Left kidney (tissue), 2 donors: ENCODE data around the gene FAM83F. TPM values are rescaled to one million over a fixed set of nuclear protein-coding genes. Genes with fewer than 3 reads are reported as not detected.

Experiments used
- DNase-seq: peaks from one replicate; pipeline ENCODE4 v3.0.0-alpha.2; 2013
- polyA plus RNA-seq: library from polyadenylated mRNA; unstranded; fragments of 120-200 nt; gene quantifications from one replicate; pipeline ENCODE4 v1.2.1, GENCODE V29; 2013; ENCODE audit not compliant: insufficient read length

Gene FAM83F
- polyA plus RNA-seq, 1 donor, result 2.5 TPM

- DNase-seq, result no peak
Observed at GRCh38 chr22:40055143-40055883, 60.6 kb downstream of the FAM83F start.

- no peak for DNase-seq
Observed at GRCh38 chr22:40056154-40056553, 61.4 kb downstream of the FAM83F start.

DNA sequence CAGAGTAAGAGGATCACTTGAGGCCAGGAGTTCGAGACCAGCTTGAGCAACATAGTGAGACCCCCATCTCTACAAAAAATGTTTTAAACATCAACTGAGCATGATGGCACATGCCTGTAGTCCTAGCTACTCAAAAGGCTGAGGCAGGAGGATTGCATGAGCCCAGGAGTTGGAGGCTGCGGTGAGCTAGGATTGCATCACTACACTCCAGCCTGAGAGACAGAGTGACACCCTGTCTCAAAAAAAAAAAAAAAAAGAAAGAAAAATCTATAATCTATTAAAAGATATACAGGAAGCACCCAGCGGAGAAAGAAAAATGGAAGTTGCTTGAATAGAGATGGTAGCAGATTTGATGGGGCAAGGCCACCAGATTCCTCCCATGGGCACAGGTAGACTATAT lies 61.8 kb downstream of the FAM83F start:
- DNase-seq, result no peak

- no peak for DNase-seq
Observed at GRCh38 chr22:40057652-40058051, 62.9 kb downstream of the FAM83F start.

GRCh38 chr22:40058265-40058664 lies 63.5 kb downstream of the FAM83F start:
- DNase-seq, result no peak

GRCh38 chr22:40065981-40066380 lies 71.2 kb downstream of the FAM83F start:
- DNase-seq, result no peak

DNA sequence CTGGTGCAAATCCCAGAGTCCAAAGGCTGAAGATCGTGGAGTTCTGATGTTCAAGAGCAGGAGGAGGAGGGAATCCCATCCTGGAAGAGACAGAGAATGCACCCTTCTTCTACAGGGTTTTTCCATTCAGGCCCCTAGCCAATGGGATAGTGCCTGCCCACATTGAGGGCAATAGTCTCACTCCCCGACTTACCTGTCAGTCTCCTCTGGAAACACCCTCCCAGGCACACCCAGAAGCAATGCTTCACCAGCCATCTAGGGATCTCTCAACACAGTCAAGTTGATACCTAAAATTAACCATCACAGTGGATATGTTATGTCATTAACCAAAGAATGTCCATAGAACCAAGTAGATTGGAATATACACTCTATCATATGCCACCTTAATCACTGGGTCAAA lies 72.9 kb downstream of the FAM83F start:
- no peak for DNase-seq

GRCh38 chr22:40070701-40071100 lies 75.9 kb downstream of the FAM83F start:
- no peak for DNase-seq

DNA sequence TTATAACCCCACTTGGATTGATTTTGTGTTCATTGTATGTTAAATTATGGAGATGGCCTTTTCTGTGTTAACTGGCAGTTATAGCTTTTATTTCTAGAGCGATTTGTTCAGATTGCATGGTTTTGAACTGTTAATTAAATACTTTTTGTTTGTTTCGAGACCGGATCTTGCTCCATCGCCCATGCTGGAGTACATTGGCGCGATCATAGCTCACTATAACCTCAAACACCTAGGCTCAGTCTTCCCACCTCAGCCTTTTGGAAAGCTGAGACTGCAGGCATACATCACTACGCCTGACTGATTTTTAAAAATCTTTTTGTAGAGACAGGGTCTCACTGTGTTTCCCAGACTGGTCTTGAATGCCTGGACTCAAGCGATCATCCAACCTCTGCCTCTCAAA lies 77.0 kb downstream of the FAM83F start:
- DNase-seq, result no peak

GRCh38 chr22:40076702-40077645 lies 82.2 kb downstream of the FAM83F start:
- no peak for DNase-seq

DNA sequence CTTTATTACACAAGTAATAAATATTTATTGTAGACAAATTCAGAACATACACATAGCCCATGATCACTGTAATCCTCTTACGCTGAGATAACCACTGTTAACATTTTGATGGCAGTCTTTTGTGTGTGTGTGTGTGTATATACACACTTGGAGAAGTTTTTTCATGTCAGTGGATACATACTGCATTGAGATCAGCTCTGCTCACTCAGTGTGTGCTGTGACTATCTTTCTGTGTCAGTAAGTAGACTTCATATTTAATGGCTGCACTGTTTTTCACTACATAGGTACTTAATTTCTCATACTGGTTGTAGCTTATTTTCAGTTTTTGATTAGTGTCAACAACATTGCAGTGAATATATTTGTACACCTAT lies 82.9 kb downstream of the FAM83F start:
- no peak for DNase-seq

DNA sequence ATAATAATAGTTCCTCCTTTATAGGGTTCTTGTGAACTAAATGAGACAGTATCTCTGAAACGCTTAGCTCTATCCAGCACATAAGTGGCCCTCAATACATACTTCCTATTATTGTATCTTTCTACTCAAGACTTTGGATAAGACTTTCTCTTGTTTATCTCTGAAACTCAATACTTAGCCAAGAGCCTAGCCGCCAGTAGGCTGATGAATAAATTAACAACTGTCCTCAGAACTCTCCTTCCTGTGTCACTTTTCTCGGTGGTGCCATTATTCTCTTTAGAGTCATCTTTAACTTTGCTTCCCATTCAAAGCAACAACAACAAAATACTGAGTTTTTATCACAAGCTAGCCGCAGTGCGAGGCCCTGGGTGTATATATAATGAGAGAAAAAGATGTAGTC lies 86.9 kb downstream of the FAM83F start:
- DNase-seq, result no peak

GRCh38 chr22:40082184-40082583 lies 87.4 kb downstream of the FAM83F start:
- no peak for DNase-seq

DNA sequence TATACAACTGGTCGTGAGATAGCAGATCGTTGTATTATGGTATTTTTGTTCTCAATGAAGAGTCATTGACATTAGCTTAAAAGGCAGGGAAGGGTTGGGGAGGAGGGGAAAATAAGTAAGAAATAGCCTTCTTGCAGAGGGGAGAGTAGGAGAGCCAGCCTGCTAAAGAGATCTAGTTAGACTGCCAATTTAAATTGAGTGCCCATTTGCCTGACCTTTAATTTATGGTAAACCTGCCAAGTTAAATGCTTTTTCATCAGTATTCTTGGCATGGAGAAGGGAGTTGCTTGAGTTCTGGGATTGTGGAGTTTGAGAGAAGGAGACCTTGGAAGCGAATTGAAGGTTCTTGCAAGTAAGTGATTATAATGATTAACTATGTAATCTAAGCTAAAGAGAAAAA lies 89.0 kb downstream of the FAM83F start:
- DNase-seq, result no peak

- no peak for DNase-seq
Observed at GRCh38 chr22:40084246-40084645, 89.5 kb downstream of the FAM83F start.

DNA sequence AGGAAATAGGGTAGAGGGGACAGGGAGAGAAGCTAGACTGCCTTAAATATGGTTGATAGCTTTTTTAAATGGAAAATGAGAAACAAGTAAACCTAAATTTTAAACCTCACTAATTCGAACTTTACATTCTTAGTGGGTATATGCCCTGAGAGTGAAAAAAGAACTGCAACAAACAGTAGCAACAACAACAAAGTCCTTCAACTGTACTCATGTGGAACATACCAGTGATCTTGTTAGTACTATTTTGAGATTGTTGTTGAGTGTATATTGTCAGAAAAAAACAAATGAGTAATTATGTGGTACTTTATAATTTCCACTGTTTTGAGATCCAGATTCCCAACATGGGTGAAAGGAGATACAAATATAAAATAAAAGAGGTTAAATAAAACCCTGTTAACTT lies 94.1 kb downstream of the FAM83F start:
- no peak for DNase-seq

Other genes starting within 250 kb of the FAM83F start
- gene ENTHD1, start 101.2 kb upstream of the FAM83F start, polyA plus RNA-seq, result not detected
- gene GRAP2, start 93.9 kb upstream of the FAM83F start, polyA plus RNA-seq, result 0.57 TPM
- 0.10 TPM for gene TMA7B, start 34.6 kb upstream of the FAM83F start, polyA plus RNA-seq
- 19.3 TPM for gene TNRC6B, start 183.0 kb downstream of the FAM83F start, polyA plus RNA-seq